GM20000 (cell line): ENCODE measurements around the gene PYHIN1.
A peak's percentile ranks its signal among the peaks of the same experiment; 100 is the strongest.
"Not testable (repeated sequence)": the region's sequence is repeated elsewhere in the genome, so short reads cannot be mapped to it uniquely, and the experiment has no call there.

Experiments used
- DNase-seq: peaks from one replicate; pipeline ENCODE4 v3.0.0; 2012; ENCODE audit warnings: low spot score
- TF ChIP-seq, protein P1 (sequence below): IDR thresholded peaks from 2 replicates; pipeline ENCODE4 v1.5.1; 2012; ENCODE audit warnings: mild to moderate bottlenecking, control low read depth; ENCODE audit errors: extremely low read depth, missing control alignments

PYHIN1 gene

DNA sequence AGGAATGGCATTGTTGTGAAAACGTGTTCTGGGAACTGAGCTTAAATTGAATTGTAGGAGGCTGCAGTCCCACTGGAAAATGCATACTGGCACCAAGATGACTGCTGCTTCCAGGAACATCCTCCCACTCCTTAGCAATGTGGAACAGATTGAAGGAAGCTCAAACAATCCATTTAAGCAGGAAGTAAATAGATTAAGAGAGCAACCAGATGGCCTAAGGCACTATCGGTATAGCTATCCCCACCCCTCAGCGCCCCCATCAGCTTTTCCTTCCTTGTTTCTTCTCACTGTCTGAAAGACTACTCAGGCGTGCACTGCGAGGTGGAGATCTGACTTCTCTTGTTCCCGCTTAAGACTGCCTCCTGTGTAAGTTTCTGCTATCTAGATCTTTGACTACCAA is 74.3 kb downstream of the PYHIN1 start:
- DNase-seq: no peak

DNA sequence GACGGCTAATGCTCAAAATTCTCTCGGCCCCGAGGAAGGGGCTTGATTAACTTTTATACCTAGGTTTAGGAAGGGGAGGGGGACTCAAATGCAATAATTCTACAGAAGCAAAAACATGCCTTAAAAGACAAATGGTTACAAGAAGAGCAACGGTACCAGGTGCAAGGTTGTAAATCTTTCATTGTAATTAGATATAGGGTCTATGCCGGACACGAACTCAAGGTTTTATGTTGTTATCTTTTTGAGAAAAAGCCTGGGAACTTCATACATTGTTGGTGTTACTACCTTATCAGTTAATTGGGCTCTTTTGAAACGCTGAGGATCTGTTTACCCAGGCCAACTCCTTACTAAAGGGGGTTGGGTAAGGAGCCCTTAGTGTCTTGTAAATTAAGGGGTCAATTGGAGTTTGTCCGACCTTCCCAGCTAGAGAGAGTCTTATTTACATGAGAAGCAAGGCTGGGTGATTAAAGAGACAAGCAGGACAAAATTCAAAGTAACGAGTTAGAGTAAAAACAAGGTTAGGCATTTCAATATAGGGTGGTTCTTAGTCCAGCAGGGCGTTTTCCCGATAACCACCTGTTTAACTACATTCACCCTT is 75.0 kb downstream of the PYHIN1 start:
- DNase-seq: not testable (repeated sequence)

More for the DNA sequence above, 74.3 kb downstream of the PYHIN1 start:
- TF ChIP-seq, protein P1, sequence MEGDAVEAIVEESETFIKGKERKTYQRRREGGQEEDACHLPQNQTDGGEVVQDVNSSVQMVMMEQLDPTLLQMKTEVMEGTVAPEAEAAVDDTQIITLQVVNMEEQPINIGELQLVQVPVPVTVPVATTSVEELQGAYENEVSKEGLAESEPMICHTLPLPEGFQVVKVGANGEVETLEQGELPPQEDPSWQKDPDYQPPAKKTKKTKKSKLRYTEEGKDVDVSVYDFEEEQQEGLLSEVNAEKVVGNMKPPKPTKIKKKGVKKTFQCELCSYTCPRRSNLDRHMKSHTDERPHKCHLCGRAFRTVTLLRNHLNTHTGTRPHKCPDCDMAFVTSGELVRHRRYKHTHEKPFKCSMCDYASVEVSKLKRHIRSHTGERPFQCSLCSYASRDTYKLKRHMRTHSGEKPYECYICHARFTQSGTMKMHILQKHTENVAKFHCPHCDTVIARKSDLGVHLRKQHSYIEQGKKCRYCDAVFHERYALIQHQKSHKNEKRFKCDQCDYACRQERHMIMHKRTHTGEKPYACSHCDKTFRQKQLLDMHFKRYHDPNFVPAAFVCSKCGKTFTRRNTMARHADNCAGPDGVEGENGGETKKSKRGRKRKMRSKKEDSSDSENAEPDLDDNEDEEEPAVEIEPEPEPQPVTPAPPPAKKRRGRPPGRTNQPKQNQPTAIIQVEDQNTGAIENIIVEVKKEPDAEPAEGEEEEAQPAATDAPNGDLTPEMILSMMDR: no peak

DNA sequence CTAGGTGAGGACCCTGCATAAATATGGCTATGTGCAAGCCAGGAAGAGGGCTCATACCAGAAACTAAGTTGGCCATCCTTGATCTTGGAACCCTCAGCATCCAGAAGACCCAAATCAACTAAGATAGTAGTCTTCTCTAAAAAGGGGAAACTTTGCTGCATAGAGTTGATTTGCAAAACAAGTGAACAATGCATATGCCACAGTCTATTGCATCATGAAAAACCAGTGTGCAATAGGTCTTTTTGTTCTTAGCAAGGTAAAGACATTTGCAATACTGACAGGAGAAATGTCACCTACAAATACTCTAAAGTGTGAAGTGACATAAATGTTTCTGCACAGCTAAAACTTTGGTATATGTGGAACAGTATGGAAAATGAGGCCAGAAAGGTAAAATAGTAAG is 76.4 kb downstream of the PYHIN1 start:
- TF ChIP-seq, protein P1: no peak
- DNase-seq: no peak

DNA sequence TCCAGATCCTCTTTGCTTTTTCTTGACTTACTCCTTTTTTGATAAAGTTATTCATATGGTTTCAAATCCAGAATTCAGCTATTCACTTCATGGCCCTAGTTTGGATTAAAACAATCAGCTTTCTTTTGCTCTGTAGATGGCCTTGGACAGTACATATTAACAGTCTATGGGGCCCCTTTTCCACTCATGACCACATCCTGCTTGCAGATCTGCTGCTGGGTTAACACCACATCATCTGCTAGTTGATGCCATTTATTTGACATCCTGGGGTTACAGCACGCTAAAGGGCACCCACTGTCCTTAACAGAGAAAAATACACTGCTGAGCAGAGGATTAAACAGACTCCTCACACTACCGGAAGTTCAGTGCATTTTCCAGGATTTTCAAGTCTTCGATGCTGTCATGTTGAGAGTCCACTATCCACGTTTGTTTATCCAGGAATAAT is 77.4 kb downstream of the PYHIN1 start:
- TF ChIP-seq, protein P1: no peak
- DNase-seq: peak; percentile 25

DNA sequence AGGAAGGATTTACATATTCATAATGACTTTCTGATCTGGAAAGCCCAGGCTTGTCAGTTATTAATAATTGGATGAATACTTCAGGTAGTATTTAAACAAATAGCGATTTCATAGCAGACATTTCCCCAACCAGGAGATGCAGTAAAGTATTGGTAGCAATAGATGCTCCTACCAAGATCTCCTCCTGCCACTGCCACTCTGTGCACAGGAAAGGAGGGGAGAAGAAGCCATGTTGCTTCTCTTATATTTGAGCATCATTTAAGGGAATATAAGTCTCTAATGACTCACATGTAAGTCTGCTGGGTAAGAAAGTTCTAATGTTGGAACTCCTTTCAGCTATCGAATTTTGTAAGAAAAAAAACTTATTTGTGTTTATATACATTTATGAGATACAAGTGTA is 77.9 kb downstream of the PYHIN1 start:
- TF ChIP-seq, protein P1: no peak
- no peak for DNase-seq

DNA sequence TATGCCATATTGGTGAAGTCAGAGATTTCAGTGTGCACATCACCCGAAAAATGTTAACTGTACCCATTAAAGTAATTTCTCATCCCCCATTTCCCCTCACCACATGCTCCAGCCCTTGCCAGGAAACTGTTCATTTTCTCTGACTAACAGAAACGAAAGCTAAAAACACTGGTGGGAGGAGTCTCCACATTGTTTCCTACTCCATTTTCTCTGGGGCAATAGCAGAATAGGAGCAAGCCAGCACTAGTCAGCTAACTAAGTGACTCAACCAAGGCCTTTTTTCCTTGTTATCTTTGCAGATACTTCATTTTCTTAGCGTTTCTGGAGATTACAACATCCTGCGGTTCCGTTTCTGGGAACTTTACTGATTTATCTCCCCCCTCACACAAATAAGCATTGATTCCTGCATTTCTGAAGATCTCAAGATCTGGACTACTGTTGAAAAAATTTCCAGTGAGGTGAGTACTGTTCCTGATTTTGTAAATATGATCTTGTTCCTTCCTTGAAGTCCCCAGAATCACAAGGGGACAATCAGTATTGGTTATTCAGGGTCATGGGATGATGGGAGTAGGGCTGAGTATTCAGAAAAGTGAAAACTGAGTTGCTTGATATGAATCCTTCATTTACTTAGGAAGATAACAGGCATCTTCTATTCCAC is 78.5 kb downstream of the PYHIN1 start, which contains the start of gene IFI16:
TSS of gene IFI16 (plus strand) at position 204 of the 658 bp plus-strand sequence. CDS start 4,774 bp downstream, outside the sequence.
- peak; percentile 55 for DNase-seq
- TF ChIP-seq, protein P1: no peak

DNA sequence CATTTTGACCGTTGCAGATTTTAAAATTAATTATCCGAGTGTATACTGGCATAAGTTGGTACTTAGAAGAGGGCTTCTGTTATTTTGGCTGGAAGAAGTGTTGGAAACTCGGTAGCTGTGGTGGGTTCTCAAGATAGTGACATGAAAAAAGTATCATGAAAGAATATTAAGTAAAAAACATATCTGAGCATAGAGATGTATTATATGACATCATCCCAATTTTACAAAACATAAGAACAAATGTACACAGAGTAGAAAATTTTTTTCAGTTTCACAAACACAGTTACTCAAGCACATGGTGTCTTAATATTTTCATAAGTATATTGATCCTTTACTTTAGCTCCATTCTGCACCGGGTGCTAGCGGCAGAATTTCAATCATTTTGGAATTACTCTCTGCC is 79.0 kb downstream of the PYHIN1 start:
- TF ChIP-seq, protein P1: no peak

DNA sequence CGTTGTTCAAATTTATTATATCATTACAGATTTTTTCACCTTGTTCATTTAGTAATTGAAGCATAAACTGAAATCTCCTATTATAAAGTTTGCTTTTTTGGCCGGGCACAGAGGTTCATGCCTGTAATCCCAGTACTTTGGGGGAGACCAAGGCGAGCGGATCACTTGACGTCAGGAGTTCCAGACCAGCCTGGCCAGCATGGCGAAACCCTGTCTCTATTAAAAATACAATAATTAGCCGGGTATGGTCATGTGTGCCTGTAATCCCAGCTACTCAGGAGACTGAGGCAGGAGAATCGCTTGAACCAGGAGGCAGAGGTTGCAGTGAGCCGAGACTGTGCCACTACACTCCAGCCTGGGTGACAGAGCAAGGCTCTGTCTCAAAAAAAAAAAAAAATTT is 79.6 kb downstream of the PYHIN1 start:
- not testable (repeated sequence) for DNase-seq

More for the DNA sequence above, 79.0 kb downstream of the PYHIN1 start:
- DNase-seq: no peak
